Upper lobe of left lung (tissue), 4 donors: ENCODE measurements around the gene PCDHGB2.
"Not testable (repeated sequence)": the region's sequence is repeated elsewhere in the genome, so short reads cannot be mapped to it uniquely, and the experiment has no call there.

Experiments
- CTCF ChIP-seq, 6 experiments: fragments of 450-650 bp in 4 of 6; fragments of 200-600 bp in 2 of 6; sonication (generic) in 2 of 6; IDR thresholded peaks; one replicate each; pipeline ENCODE4 v1.5.1; 2016 to 2019; ENCODE audit warnings: antibody characterized with exemption in 6 of 6
- POLR2A ChIP-seq, 4 donors: fragments of 450-650 bp; IDR thresholded peaks; one replicate each; pipeline ENCODE4 v1.5.1; 2016 to 2017; ENCODE audit warnings: antibody characterized with exemption in 4 of 4, mild to moderate bottlenecking in 2 of 4

DNA sequence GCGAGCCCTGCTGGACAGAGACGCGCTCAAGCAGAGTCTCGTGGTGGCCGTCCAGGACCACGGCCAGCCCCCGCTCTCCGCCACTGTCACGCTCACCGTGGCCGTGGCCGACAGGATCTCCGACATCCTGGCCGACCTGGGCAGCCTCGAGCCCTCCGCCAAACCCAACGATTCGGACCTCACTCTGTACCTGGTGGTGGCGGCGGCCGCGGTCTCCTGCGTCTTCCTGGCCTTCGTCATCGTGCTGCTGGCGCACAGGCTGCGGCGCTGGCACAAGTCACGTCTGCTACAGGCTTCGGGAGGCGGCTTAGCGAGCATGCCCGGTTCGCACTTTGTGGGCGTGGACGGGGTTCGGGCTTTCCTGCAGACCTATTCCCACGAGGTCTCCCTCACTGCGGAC lies 27.2 kb upstream of the PCDHGB2 start:
- TF ChIP-seq POLR2A, CTCF (IDR thresholded peaks at IDR 0.05): not testable (repeated sequence)
